MM.1S (cell line): ENCODE data around the gene IFT27.

ENCODE experiments used
- DNase-seq: peaks from one replicate; pipeline ENCODE4 v3.0.0-alpha.2; 2015
- H2AFZ ChIP-seq: fragments of 300-600 bp; sonication (generic); 2 replicates; pipeline ENCODE4 v1.6.0; 2016; ENCODE audit warnings: antibody characterized with exemption, low read length
- H3F3A ChIP-seq: fragments of 300-600 bp; sonication (generic); 2 replicates; pipeline ENCODE4 v1.6.1; 2016; ENCODE audit warnings: mild to moderate bottlenecking, antibody characterized with exemption, low read length, moderate library complexity, mixed read lengths; ENCODE audit not compliant: insufficient read depth
- H3K27ac ChIP-seq: fragments of 300-600 bp; sonication (generic); 2 replicates; pipeline ENCODE4 v1.5.1; 2016; ENCODE audit warnings: mild to moderate bottlenecking, low read length
- H3K27me3 ChIP-seq: fragments of 300-600 bp; sonication (generic); replicated peaks from 2 replicates; pipeline ENCODE4 v1.6.0; 2016; ENCODE audit warnings: low read length; ENCODE audit not compliant: insufficient read depth
- H3K36me3 ChIP-seq: fragments of 300-600 bp; sonication (generic); replicated peaks from 2 replicates; pipeline ENCODE4 v1.6.1; 2016; ENCODE audit warnings: mild to moderate bottlenecking, low read length, mixed read lengths; ENCODE audit not compliant: insufficient read depth
- H3K4me1 ChIP-seq: fragments of 300-600 bp; sonication (generic); 2 replicates; pipeline ENCODE4 v1.6.1; 2016; ENCODE audit warnings: low read length, mixed read lengths
- H3K4me2 ChIP-seq: fragments of 300-600 bp; sonication (generic); 2 replicates; pipeline ENCODE4 v1.6.0; 2016; ENCODE audit warnings: low read depth, low read length
- H3K4me3 ChIP-seq: fragments of 300-600 bp; sonication (generic); 2 replicates; pipeline ENCODE4 v1.5.1; 2016; ENCODE audit warnings: low read length, mixed read lengths
- H3K79me2 ChIP-seq: fragments of 300-600 bp; sonication (generic); 2 replicates; pipeline ENCODE4 v1.6.1; 2016; ENCODE audit warnings: mixed run types, low read length, mixed read lengths
- H3K9ac ChIP-seq: fragments of 300-600 bp; sonication (generic); 2 replicates; pipeline ENCODE4 v1.6.1; 2016; ENCODE audit warnings: low read length, mixed read lengths
- H3K9me2 ChIP-seq: fragments of 300-600 bp; sonication (generic); replicated peaks from 2 replicates; pipeline ENCODE4 v1.6.1; 2016; ENCODE audit warnings: mild to moderate bottlenecking, low read length, mixed read lengths; ENCODE audit not compliant: insufficient read depth
- H3K9me3 ChIP-seq: fragments of 300-600 bp; sonication (generic); replicated peaks from 2 replicates; pipeline ENCODE4 v1.6.1; 2016; ENCODE audit warnings: mild to moderate bottlenecking, low read length, mixed read lengths; ENCODE audit not compliant: insufficient read depth
- H4K20me1 ChIP-seq: fragments of 300-600 bp; sonication (generic); 2 replicates; pipeline ENCODE4 v1.6.1; 2016; ENCODE audit warnings: mild to moderate bottlenecking, low read length, moderate library complexity, mixed read lengths; ENCODE audit not compliant: insufficient read depth
- EZH2 ChIP-seq: fragments of 300-600 bp; sonication (generic); optimal IDR thresholded peaks from 2 replicates; pipeline ENCODE3; 2017; ENCODE audit warnings: low read depth, mild to moderate bottlenecking, antibody characterized with exemption, low read length, mixed read lengths
- EZH2phosphoT487 ChIP-seq: fragments of 300-600 bp; sonication (generic); IDR thresholded peaks from 2 replicates; pipeline ENCODE4 v1.6.1; 2018; ENCODE audit warnings: antibody characterized with exemption, low read length
- TF ChIP-seq, protein P1 (sequence below): fragments of 300-600 bp; sonication (generic); IDR thresholded peaks from 2 replicates; pipeline ENCODE4 v1.5.1; 2016; ENCODE audit warnings: antibody characterized with exemption, low read length, mixed read lengths

IFT27 gene

DNA sequence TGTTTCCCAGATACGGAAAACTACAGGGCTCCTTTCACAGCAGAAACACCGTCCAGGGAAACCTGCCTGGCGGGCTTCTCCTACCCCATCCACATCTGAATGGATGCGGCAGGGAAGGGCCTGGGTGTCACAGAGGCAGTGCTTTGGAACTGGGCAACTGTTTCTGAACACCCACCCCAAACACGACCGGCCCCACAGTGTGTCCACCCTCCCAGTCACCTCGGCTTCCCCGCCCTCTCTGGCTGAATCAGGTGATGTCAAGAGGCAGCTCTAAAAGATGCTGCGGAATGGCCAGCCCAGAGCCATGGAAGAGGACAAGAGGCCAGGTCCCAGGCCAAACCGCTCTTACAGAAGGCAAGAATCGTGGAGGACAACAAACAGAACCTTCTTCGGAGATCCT lies 22.0 kb downstream of the IFT27 start:
- no peak for TF ChIP-seq EZH2phosphoT487
- TF ChIP-seq EZH2: peak; percentile 67
- Histone ChIP-seq H3K27ac (no peak overlapping the region), H3K27me3 (peaks cover 67% of the 10 kb centered on the region), H4K20me1 (no peaks in the 10 kb centered on the region), H3K36me3 (no peaks in the 10 kb centered on the region), H3K4me2 (no peak overlapping the region), H3F3A (no peaks in the 10 kb centered on the region), H2AFZ (no peak overlapping the region), H3K9me2 (no peaks in the 10 kb centered on the region), H3K4me1 (no peaks in the 10 kb centered on the region), H3K4me3 (no peak overlapping the region), H3K79me2 (no peaks in the 10 kb centered on the region), H3K9me3 (no peaks in the 10 kb centered on the region), H3K9ac (no peak overlapping the region)
- no peak for DNase-seq

DNA sequence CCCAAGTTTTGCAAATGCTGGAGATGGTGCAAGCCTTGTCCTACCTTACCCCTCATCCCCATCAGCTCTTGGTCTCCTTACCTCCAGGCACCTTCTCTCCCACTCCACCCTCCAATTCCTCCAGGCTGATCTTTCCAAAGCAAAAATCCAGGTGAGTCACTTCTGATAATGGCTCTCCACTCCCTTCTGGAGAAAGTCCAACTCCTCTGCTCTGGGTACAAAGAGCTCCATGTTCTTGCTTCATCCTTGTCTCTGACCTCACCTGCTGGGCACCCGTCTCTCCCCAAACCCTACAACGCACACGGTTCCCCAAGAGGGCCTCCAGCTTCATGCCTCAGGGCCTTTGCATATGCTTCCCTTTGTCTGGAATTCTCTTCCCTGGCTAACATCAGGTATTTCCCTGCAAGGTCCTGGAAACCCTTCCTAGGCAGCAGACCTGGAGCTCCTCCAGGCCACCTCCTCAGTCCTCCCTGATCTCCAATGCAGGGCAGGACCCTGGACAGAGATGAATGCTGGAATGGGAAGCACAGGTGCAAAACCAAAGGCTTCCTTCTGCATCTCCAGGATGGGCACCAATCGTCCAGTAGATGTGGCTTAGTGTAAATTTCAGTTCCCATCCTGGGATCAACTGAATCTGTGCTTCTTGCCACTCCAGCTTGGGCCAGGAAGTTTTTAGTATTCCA lies 22.7 kb downstream of the IFT27 start:
- Histone ChIP-seq H4K20me1 (no peaks in the 10 kb centered on the region), H3K9ac (no peak overlapping the region), H3K27me3 (peaks cover 72% of the 10 kb centered on the region), H2AFZ (no peak overlapping the region), H3K9me2 (no peaks in the 10 kb centered on the region), H3K9me3 (no peaks in the 10 kb centered on the region), H3K4me3 (no peak overlapping the region), H3K27ac (no peak overlapping the region), H3K79me2 (no peaks in the 10 kb centered on the region), H3K4me2 (no peak overlapping the region), H3K4me1 (no peaks in the 10 kb centered on the region), H3F3A (no peaks in the 10 kb centered on the region), H3K36me3 (no peaks in the 10 kb centered on the region)
- TF ChIP-seq EZH2phosphoT487 (no peak), EZH2 (no peak)
- TF ChIP-seq, protein P1, sequence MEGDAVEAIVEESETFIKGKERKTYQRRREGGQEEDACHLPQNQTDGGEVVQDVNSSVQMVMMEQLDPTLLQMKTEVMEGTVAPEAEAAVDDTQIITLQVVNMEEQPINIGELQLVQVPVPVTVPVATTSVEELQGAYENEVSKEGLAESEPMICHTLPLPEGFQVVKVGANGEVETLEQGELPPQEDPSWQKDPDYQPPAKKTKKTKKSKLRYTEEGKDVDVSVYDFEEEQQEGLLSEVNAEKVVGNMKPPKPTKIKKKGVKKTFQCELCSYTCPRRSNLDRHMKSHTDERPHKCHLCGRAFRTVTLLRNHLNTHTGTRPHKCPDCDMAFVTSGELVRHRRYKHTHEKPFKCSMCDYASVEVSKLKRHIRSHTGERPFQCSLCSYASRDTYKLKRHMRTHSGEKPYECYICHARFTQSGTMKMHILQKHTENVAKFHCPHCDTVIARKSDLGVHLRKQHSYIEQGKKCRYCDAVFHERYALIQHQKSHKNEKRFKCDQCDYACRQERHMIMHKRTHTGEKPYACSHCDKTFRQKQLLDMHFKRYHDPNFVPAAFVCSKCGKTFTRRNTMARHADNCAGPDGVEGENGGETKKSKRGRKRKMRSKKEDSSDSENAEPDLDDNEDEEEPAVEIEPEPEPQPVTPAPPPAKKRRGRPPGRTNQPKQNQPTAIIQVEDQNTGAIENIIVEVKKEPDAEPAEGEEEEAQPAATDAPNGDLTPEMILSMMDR: no peak
- DNase-seq: no peak

DNA sequence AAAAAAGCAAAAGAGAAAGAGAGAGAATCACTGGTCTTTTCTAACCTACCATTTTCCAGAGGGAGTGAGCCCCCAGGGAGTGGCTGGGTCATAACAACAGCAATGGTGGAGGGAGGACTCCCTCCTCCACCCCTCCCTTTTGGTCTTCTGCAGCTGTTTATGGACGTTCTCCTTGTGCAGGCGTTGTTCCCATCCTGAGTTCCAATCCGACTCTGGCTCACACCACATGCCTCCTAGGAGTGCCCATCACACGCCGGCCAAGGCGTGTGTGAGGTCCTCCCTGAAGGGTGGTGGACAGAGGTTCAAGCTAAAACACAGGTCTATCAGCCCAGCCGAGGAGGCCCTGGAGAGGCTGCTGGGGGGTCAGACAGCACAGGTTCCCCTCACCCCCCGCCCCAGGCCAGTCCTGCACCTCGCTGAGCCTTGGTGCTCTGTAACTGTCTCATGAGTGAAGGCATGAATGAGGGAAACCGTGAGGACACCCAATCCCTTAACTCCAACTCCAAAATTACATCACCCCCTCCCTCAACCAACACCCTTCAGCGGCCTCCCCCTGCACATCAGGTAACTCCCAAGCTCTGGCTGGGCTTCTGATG lies 29.4 kb downstream of the IFT27 start:
- H3F3A ChIP-seq: no peaks in the 10 kb centered on the region
- H3K27ac ChIP-seq: no peak overlapping the region
- H3K79me2 ChIP-seq: no peaks in the 10 kb centered on the region
- no peak for DNase-seq
- H3K27me3 ChIP-seq: peaks cover 68% of the 10 kb centered on the region
- no peak overlapping the region for H3K4me3 ChIP-seq
- H2AFZ ChIP-seq: no peak overlapping the region
- no peaks in the 10 kb centered on the region for H4K20me1 ChIP-seq
- no peak overlapping the region for H3K4me2 ChIP-seq
- TF ChIP-seq, protein P1: no peak
- TF ChIP-seq EZH2: no peak
- TF ChIP-seq EZH2phosphoT487: no peak
- H3K36me3 ChIP-seq: no peaks in the 10 kb centered on the region
- no peaks in the 10 kb centered on the region for H3K4me1 ChIP-seq
- H3K9me2 ChIP-seq: no peaks in the 10 kb centered on the region
- H3K9me3 ChIP-seq: no peaks in the 10 kb centered on the region
- no peak overlapping the region for H3K9ac ChIP-seq

DNA sequence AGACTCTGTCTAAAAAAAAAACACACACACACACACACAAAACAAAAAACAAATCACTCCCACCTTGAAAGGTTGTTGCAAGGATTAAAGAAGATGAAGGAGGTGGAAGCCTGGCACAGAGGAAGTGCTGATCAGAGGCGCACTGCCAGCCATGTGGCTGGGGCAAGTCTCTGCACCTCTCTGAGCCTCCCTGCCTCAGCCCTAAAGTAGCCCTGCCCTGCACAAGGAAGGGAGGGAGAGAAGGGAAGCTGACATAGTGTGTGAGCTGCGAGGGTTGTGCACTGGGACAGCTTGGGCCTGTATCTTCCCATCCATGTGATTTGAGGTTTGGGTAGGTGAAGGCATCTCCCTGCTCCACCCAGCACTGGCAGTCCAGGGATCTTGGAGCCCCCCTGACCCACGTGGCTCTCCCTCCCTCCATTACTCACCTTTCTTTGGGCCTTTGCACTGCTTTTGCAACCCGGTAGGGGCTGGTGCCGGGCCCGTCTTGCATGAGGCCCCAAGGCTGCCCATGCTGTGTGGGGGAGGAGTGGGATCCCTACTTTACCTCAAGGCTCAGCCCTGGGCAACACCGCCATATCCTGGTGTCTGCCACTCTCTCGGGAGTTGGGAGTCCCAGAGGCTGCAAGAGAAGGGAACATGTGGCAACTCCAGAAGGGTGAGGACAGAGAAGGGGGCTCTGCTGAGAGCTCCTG lies 30.5 kb downstream of the IFT27 start:
- H3K27me3 ChIP-seq: peaks cover 73% of the 10 kb centered on the region
- H3K36me3 ChIP-seq: no peaks in the 10 kb centered on the region
- H3F3A ChIP-seq: no peaks in the 10 kb centered on the region
- H3K27ac ChIP-seq: no peak overlapping the region
- no peaks in the 10 kb centered on the region for H4K20me1 ChIP-seq
- no peaks in the 10 kb centered on the region for H3K9me3 ChIP-seq
- H3K9me2 ChIP-seq: no peaks in the 10 kb centered on the region
- no peak overlapping the region for H3K9ac ChIP-seq
- H3K4me2 ChIP-seq: no peak overlapping the region
- H3K79me2 ChIP-seq: no peaks in the 10 kb centered on the region
- TF ChIP-seq, protein P1: no peak
- TF ChIP-seq EZH2: no peak
- no peak for TF ChIP-seq EZH2phosphoT487
- no peaks in the 10 kb centered on the region for H3K4me1 ChIP-seq
- H3K4me3 ChIP-seq: no peak overlapping the region
- H2AFZ ChIP-seq: no peak overlapping the region
- no peak for DNase-seq
